Right renal cortex interstitium (tissue), 3 donors: ENCODE results near the gene OPN1MW2. TPM values are rescaled to one million over a fixed set of nuclear protein-coding genes. Genes with fewer than 3 reads are reported as not detected.
"Not testable (repeated sequence)": the region's sequence is repeated elsewhere in the genome, so short reads cannot be mapped to it uniquely, and the experiment has no call there.

Experiments
- DNase-seq, 3 donors: peaks; one replicate each; pipeline ENCODE4 v3.0.0-alpha.2; 2013; ENCODE audit warnings: low read depth in 3 of 3, low spot score in 2 of 3
- polyA plus RNA-seq, 3 donors: library from polyadenylated mRNA; unstranded; fragments of 120-200 nt; gene quantifications; one replicate each; pipeline ENCODE4 v1.2.1, GENCODE V29; 2013; ENCODE audit not compliant: insufficient read length in 3 of 3

Gene OPN1MW2
- polyA plus RNA-seq, 3 donors, result not detected

GRCh38 chrX:154263072-154263471 lies 43.5 kb downstream of the OPN1MW2 start:
- DNase-seq, result not testable (repeated sequence)

DNA sequence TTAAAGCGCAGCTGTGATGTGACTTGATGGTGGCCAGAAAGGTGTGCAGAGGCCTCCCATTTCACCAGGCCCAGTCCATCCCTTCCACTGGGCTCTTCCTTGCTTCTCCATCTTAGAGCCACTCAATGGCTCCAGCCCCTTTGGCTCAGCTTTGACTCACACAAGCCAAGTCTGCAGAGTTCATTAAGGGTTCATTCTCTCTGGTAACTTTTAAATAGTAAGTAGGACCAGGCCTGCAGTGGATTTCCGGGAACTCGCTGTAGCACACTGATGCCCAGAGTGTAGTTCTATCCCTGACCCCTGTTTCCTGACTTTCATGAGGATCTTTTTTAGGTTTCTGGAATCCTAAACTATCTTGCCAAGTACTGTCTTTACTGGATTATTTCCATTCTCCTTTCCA lies 49.7 kb downstream of the OPN1MW2 start:
- DNase-seq, result not testable (repeated sequence)

Other genes with a start within 250 kb of the OPN1MW2 start
- 10 to 100 TPM; 31.7 to 37.5 (median 36.7) TPM for gene HCFC1, start 247.9 kb upstream of the OPN1MW2 start, polyA plus RNA-seq
- gene TMEM187, start 247.0 kb upstream of the OPN1MW2 start, polyA plus RNA-seq, result 1 to 10 TPM; 5.8 to 6.1 (median 6.0) TPM
- gene IRAK1, start 199.9 kb upstream of the OPN1MW2 start, polyA plus RNA-seq, result 10 to 100 TPM; 47.8 to 55.8 (median 53.0) TPM
- gene MECP2, start 122.0 kb upstream of the OPN1MW2 start, polyA plus RNA-seq, result 10 to 100 TPM; 23.6 to 27.9 (median 27.4) TPM
- not detected for gene OPN1LW, start 75.5 kb upstream of the OPN1MW2 start, polyA plus RNA-seq
- not detected for gene OPN1MW, start 37.2 kb upstream of the OPN1MW2 start, polyA plus RNA-seq
- not detected for gene OPN1MW3, start 37.8 kb downstream of the OPN1MW2 start, polyA plus RNA-seq
- not detected for gene TEX28, start 75.4 kb downstream of the OPN1MW2 start, polyA plus RNA-seq
- gene TKTL1, start 76.0 kb downstream of the OPN1MW2 start, polyA plus RNA-seq, result under 1 TPM; 0.28 to 0.76 (median 0.45) TPM
- 100 to 1,000 TPM; 393 to 423 (median 399) TPM for gene FLNA, start 154.9 kb downstream of the OPN1MW2 start, polyA plus RNA-seq
- gene EMD, start 159.5 kb downstream of the OPN1MW2 start, polyA plus RNA-seq, result 10 to 100 TPM; 64.7 to 67.6 (median 66.3) TPM
- gene RPL10, start 178.6 kb downstream of the OPN1MW2 start, polyA plus RNA-seq, result 1,000 to 10,000 TPM; 2,793 to 3,161 (median 3,142) TPM
- gene DNASE1L1, start 189.5 kb downstream of the OPN1MW2 start, polyA plus RNA-seq, result 10 to 100 TPM; 11.3 to 14.0 (median 11.4) TPM
- 10 to 100 TPM; 26.1 to 30.1 (median 28.7) TPM for gene TAFAZZIN, start 191.8 kb downstream of the OPN1MW2 start, polyA plus RNA-seq
- gene ATP6AP1, start 208.9 kb downstream of the OPN1MW2 start, polyA plus RNA-seq, result 100 to 1,000 TPM; 136 to 162 (median 151) TPM
- 100 to 1,000 TPM; 106 to 109 (median 107) TPM for gene GDI1, start 217.4 kb downstream of the OPN1MW2 start, polyA plus RNA-seq
- gene FAM50A, start 224.4 kb downstream of the OPN1MW2 start, polyA plus RNA-seq, result 10 to 100 TPM; 51.3 to 58.1 (median 55.9) TPM
- 10 to 100 TPM; 33.5 to 40.7 (median 38.1) TPM for gene PLXNA3, start 238.5 kb downstream of the OPN1MW2 start, polyA plus RNA-seq